Testis (tissue), 2 donors: ENCODE results near the gene CHMP5.

Experiments
- POLR2A ChIP-seq: fragments of 450-650 bp; IDR thresholded peaks from one replicate; pipeline ENCODE4 v1.6.1; 2017; ENCODE audit warnings: antibody characterized with exemption, mild to moderate bottlenecking, moderate library complexity
- TF ChIP-seq, protein P1 (sequence below), 3 experiments: fragments of 450-650 bp in 2 of 3; fragments of 200-600 bp in 1 of 3; sonication (generic) in 1 of 3; IDR thresholded peaks; one replicate each; pipeline ENCODE4 v1.5.1; 2016 to 2019; ENCODE audit warnings: antibody characterized with exemption in 3 of 3, mild to moderate bottlenecking in 2 of 3, moderate library complexity in 1 of 3

DNA sequence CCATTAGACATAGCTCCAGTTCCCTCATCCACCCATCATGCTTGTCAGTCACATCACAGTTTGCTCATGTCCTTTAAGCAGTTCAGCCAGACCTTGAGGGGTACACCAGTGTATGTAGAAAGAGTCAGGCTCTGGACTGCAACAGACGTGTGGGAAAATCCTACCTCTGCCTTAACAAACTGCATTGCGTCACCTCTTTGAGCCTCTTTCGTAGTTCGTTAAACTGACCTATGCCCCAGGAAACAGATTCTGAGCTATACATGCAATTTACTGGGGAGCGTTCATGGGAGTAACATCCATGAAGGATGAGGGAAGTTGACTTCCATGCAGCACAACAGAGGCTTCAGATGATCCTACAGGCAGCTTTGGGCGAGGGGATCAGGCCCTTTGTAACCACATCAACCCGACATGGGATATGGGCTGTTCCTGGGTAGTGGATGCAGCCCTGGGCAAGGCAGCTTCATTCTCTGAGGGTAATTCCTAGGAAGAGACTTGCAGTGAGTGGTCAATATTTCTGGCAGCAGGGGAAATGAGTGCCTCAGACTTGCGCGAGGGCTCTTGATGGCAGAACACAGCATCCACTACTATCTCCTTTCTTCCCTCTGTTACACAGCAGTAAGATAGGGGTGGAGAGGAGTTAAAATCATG, 20.6 kb upstream of the CHMP5 start:
- no peak for TF ChIP-seq POLR2A
- TF ChIP-seq, protein P1, sequence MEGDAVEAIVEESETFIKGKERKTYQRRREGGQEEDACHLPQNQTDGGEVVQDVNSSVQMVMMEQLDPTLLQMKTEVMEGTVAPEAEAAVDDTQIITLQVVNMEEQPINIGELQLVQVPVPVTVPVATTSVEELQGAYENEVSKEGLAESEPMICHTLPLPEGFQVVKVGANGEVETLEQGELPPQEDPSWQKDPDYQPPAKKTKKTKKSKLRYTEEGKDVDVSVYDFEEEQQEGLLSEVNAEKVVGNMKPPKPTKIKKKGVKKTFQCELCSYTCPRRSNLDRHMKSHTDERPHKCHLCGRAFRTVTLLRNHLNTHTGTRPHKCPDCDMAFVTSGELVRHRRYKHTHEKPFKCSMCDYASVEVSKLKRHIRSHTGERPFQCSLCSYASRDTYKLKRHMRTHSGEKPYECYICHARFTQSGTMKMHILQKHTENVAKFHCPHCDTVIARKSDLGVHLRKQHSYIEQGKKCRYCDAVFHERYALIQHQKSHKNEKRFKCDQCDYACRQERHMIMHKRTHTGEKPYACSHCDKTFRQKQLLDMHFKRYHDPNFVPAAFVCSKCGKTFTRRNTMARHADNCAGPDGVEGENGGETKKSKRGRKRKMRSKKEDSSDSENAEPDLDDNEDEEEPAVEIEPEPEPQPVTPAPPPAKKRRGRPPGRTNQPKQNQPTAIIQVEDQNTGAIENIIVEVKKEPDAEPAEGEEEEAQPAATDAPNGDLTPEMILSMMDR (IDR thresholded peaks at IDR 0.05) = no peak
